ENCODE data around the gene PCDHGC4. TPM values are rescaled to one million over a fixed set of nuclear protein-coding genes. Genes with fewer than 3 reads are reported as not detected.
A peak's percentile ranks its signal among the peaks of the same experiment; 100 is the strongest.

Gene PCDHGC4
- 0.62 and 1.1 TPM in 2 replicates for total RNA-seq

- peaks cover 9% of the 10 kb centered on the region for H3K27me3 ChIP-seq (ENCODE audit: control insufficient read depth, insufficient read depth, low read length)
- DNase-seq (ENCODE audit: low read depth) = no peak
- no peaks in the 10 kb centered on the region for H3K36me3 ChIP-seq (ENCODE audit: control insufficient read depth, insufficient read depth, low read length)
- TF ChIP-seq CTCF (IDR thresholded peaks at IDR 0.05; ENCODE audit: insufficient read depth, low read length, poor library complexity, severe bottlenecking) = no peak
- H3K4me3 ChIP-seq (ENCODE audit: low read depth, low read length) = peak within 1 kb of the TSS; percentile 41
These were observed at the start of gene PCDHGC4 for GRCh38 chr5:141484641-141485311. Gene PCDHGC4 (plus strand): TSS chr5:141485030. CDS start chr5:141485174, 144 bp downstream.

- Histone ChIP-seq H3K27me3 (ENCODE audit: control insufficient read depth, insufficient read depth, low read length) (no peaks in the 10 kb centered on the region), H3K36me3 (ENCODE audit: control insufficient read depth, insufficient read depth, low read length) (no peaks in the 10 kb centered on the region), H3K4me3 (ENCODE audit: low read depth, low read length) (no peak overlapping the region)
- no peak for DNase-seq (ENCODE audit: low read depth)
- TF ChIP-seq CTCF (IDR thresholded peaks at IDR 0.05; ENCODE audit: insufficient read depth, low read length, poor library complexity, severe bottlenecking) = no peak
These were observed 47.6 kb upstream of the PCDHGC4 start for GRCh38 chr5:141437221-141437620.

GRCh38 chr5:141439411-141440141 is 45.3 kb upstream of the PCDHGC4 start:
- TF ChIP-seq CTCF (IDR thresholded peaks at IDR 0.05; ENCODE audit: insufficient read depth, low read length, poor library complexity, severe bottlenecking) = no peak
- H3K36me3 ChIP-seq (ENCODE audit: control insufficient read depth, insufficient read depth, low read length) = no peaks in the 10 kb centered on the region
- no peak for DNase-seq (ENCODE audit: low read depth)
- H3K4me3 ChIP-seq (ENCODE audit: low read depth, low read length) = no peak overlapping the region
- H3K27me3 ChIP-seq (ENCODE audit: control insufficient read depth, insufficient read depth, low read length) = no peaks in the 10 kb centered on the region

GRCh38 chr5:141440341-141440740 is 44.5 kb upstream of the PCDHGC4 start:
- no peak overlapping the region for H3K4me3 ChIP-seq (ENCODE audit: low read depth, low read length)
- TF ChIP-seq CTCF (IDR thresholded peaks at IDR 0.05; ENCODE audit: insufficient read depth, low read length, poor library complexity, severe bottlenecking) = no peak
- H3K27me3 ChIP-seq (ENCODE audit: control insufficient read depth, insufficient read depth, low read length) = no peaks in the 10 kb centered on the region
- DNase-seq (ENCODE audit: low read depth) = no peak
- H3K36me3 ChIP-seq (ENCODE audit: control insufficient read depth, insufficient read depth, low read length) = no peaks in the 10 kb centered on the region

GRCh38 chr5:141441571-141442170 is 43.2 kb upstream of the PCDHGC4 start:
- no peaks in the 10 kb centered on the region for H3K27me3 ChIP-seq (ENCODE audit: control insufficient read depth, insufficient read depth, low read length)
- no peak for DNase-seq (ENCODE audit: low read depth)
- H3K36me3 ChIP-seq (ENCODE audit: control insufficient read depth, insufficient read depth, low read length) = no peaks in the 10 kb centered on the region

More at GRCh38 chr5:141441571-141442170, 43.2 kb upstream of the PCDHGC4 start:
- no peak for TF ChIP-seq CTCF (IDR thresholded peaks at IDR 0.05; ENCODE audit: insufficient read depth, low read length, poor library complexity, severe bottlenecking)
- no peak overlapping the region for H3K4me3 ChIP-seq (ENCODE audit: low read depth, low read length)

Data from kidney epithelial cell (primary cell).